Gastrocnemius medialis (tissue), 4 donors: ENCODE results near the gene USP12. TPM values are rescaled to one million over a fixed set of nuclear protein-coding genes. Genes with fewer than 3 reads are reported as not detected.

ENCODE experiments used
- ATAC-seq, 2 donors: fragments of 150-250 bp; one replicate each; pipeline ENCODE4 v1.9.1; 2016
- DNase-seq, 2 donors: peaks; one replicate each; pipeline ENCODE4 v3.0.0-alpha.2; 2019
- H3K27ac ChIP-seq, 4 donors: fragments of 200-600 bp; sonication (generic); 1 replicate in 1 of 4; 2 replicates in 3 of 4; pipeline ENCODE4 v1.5.1; 2016 to 2018; ENCODE audit warnings: mild to moderate bottlenecking in 2 of 4, moderate library complexity in 1 of 4
- H3K27me3 ChIP-seq, 3 donors: fragments of 200-600 bp; sonication (generic) in 2 of 3; 1 replicate in 1 of 3; 2 replicates in 2 of 3; pipeline versions ENCODE4 v1.5.1 to v1.6.0; 2016 to 2019; ENCODE audit warnings: mild to moderate bottlenecking in 1 of 3, moderate library complexity in 1 of 3
- H3K36me3 ChIP-seq, 2 donors: fragments of 200-600 bp; sonication (generic) in 1 of 2; one replicate each; pipeline ENCODE4 v1.5.1; 2017 to 2018
- H3K4me1 ChIP-seq, 2 donors: fragments of 200-600 bp; sonication (generic) in 1 of 2; one replicate each; pipeline ENCODE4 v1.5.1; 2016 to 2017; ENCODE audit warnings: mild to moderate bottlenecking in 2 of 2
- H3K4me3 ChIP-seq, 4 donors: fragments of 200-600 bp; sonication (generic) in 3 of 4; 1 replicate in 1 of 4; 2 replicates in 3 of 4; pipeline ENCODE4 v1.5.1; 2016 to 2019; ENCODE audit warnings: mild to moderate bottlenecking in 2 of 4
- H3K9me3 ChIP-seq, 3 donors: fragments of 200-600 bp; sonication (generic) in 2 of 3; 1 replicate in 1 of 3; 2 replicates in 2 of 3; pipeline ENCODE4 v1.5.1; 2016 to 2019
- CTCF ChIP-seq, 5 experiments: fragments of 450-650 bp in 3 of 5; fragments of 200-600 bp in 2 of 5; sonication (generic) in 2 of 5; IDR thresholded peaks in 4 of 5; conservative IDR thresholded peaks in 1 of 5; 1 replicate in 4 of 5; 2 replicates in 1 of 5; pipeline ENCODE4 v1.5.1; 2016 to 2019; ENCODE audit warnings: antibody characterized with exemption in 5 of 5, mild to moderate bottlenecking in 3 of 5, moderate library complexity in 3 of 5
- POLR2A ChIP-seq, 2 donors: fragments of 450-650 bp; IDR thresholded peaks; one replicate each; pipeline ENCODE4 v1.6.1; 2017; ENCODE audit warnings: antibody characterized with exemption in 2 of 2, mild to moderate bottlenecking in 2 of 2, moderate library complexity in 2 of 2
- in situ Hi-C, 4 donors: fragments of 200-750 bp; cut with MboI; loops; one replicate each; pipeline versions ENCODE4 v1.15.0 to v1.8.0; 2017; ENCODE audit warnings: low sequenced_read_pairs in 4 of 4
- intact Hi-C: fragments of 100-400 bp; cut with DNase I; formaldehyde crosslinking; loops from one replicate; pipeline ENCODE4 v1.15.1; 2023; ENCODE audit warnings: low total_unique reads
- total RNA-seq, 4 donors: library from RNA; depleted of rRNA; stranded (reverse); fragments of >200 nt; gene quantifications; one replicate each; pipeline versions ENCODE4 v1.1.0 to v1.2.3, GENCODE V29; 2016

Gene USP12
- total RNA-seq, 4 donors from 2014 or later, result 11.1 to 27.6 (median 13.1) TPM

DNA sequence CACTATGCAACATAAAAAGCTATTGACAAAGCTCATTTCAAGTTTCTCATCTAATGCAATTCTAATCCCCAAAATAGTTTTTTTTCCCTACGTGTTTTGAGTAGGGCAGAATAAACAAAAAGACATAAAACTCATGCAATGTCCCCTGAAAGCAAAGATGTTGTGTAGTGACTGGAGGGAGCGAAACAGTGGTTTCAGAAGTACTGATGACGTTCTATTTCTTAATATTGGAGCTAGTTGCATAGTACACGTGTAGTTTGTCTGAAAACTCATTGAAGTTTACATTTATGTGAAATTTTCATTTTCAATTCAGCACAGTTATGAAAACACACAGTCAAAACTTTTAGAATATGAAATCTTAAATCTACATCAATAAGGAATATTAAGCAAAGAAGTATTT lies 31.6 kb downstream of the USP12 start:
- Histone ChIP-seq H3K27ac (no peak overlapping the region), H3K9me3 (no peaks in the 10 kb centered on the region), H3K36me3 (no peaks in the 10 kb centered on the region), H3K27me3 (no peaks in the 10 kb centered on the region), H3K4me1 (peaks cover 23 to 38% of the 10 kb centered on the region in 2 donors), H3K4me3 (no peak overlapping the region)
- ATAC-seq, result no peak
- in situ Hi-C loops (no loop called here), intact Hi-C loops (no loop called here)
- DNase-seq, result no peak
- no peak for TF ChIP-seq POLR2A (IDR thresholded peaks at IDR 0.05)
- TF ChIP-seq CTCF (IDR thresholded peaks at IDR 0.05 in 4 of 5, conservative IDR thresholded peaks at IDR 0.05 in 1 of 5), result no peak

DNA sequence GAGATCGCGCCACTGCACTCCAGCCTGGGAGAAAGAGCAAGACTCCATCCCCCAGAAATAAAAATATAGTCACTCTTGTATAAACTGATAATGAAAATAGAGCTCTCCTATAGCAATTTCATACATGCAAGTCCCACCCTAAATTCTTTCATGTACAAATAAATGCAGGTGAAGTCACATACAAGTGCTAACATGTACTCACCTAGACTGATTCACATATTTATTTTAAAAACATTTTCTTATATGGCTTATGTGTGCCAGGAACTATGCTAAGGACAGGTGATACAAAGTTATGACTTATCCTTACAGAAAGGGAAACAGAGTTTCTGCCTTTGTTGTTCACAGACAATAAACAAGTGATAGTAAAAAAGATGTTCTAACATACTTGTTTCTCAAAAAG lies 32.0 kb downstream of the USP12 start:
- H3K4me3 ChIP-seq, result no peak overlapping the region

GRCh38 chr13:27138457-27139093 lies 33.0 kb downstream of the USP12 start:
- ATAC-seq (no peak), DNase-seq (no peak)
- intact Hi-C loops (no loop called here), in situ Hi-C loops (no loop called here)
- Histone ChIP-seq H3K4me1 (peaks cover 36 to 52% of the 10 kb centered on the region in 2 donors), H3K4me3 (no peak overlapping the region), H3K9me3 (no peaks in the 10 kb centered on the region), H3K27ac (peak overlapping the region in 3 of 4 donors; percentile 68 to 78 (median 75)), H3K36me3 (no peaks in the 10 kb centered on the region), H3K27me3 (no peaks in the 10 kb centered on the region)
- TF ChIP-seq POLR2A (IDR thresholded peaks at IDR 0.05) (no peak), CTCF (IDR thresholded peaks at IDR 0.05 in 4 of 5, conservative IDR thresholded peaks at IDR 0.05 in 1 of 5) (no peak)

More for the DNA sequence above, 32.0 kb downstream of the USP12 start:
- H3K9me3 ChIP-seq, result no peaks in the 10 kb centered on the region
- H3K27ac ChIP-seq, result no peak overlapping the region
- H3K4me1 ChIP-seq, result peaks cover 26 to 42% of the 10 kb centered on the region in 2 donors
- in situ Hi-C loops (no loop called here), intact Hi-C loops (no loop called here)
- TF ChIP-seq POLR2A (IDR thresholded peaks at IDR 0.05), result no peak
- no peak for TF ChIP-seq CTCF (IDR thresholded peaks at IDR 0.05 in 4 of 5, conservative IDR thresholded peaks at IDR 0.05 in 1 of 5)
- DNase-seq, result no peak
- H3K27me3 ChIP-seq, result no peaks in the 10 kb centered on the region
- no peaks in the 10 kb centered on the region for H3K36me3 ChIP-seq
- ATAC-seq, result no peak

GRCh38 chr13:27137759-27138158 lies 33.9 kb downstream of the USP12 start:
- no peaks in the 10 kb centered on the region for H3K36me3 ChIP-seq
- intact Hi-C loops, result no loop called here
- H3K27ac ChIP-seq, result peak overlapping the region; percentile 51 to 78 (median 72)
- in situ Hi-C loops, result no loop called here
- DNase-seq, result peak; percentile 72 to 85
- H3K4me1 ChIP-seq, result peaks cover 37 to 57% of the 10 kb centered on the region in 2 donors
- no peaks in the 10 kb centered on the region for H3K27me3 ChIP-seq
- no peaks in the 10 kb centered on the region for H3K9me3 ChIP-seq
- ATAC-seq, result peak; percentile 99
- H3K4me3 ChIP-seq, result no peak overlapping the region
- no peak for TF ChIP-seq CTCF (IDR thresholded peaks at IDR 0.05 in 4 of 5, conservative IDR thresholded peaks at IDR 0.05 in 1 of 5)
- no peak for TF ChIP-seq POLR2A (IDR thresholded peaks at IDR 0.05)

- peaks cover 51 to 82% of the 10 kb centered on the region in 2 donors for H3K4me1 ChIP-seq
- no peak overlapping the region for H3K4me3 ChIP-seq
- no peaks in the 10 kb centered on the region for H3K36me3 ChIP-seq
- intact Hi-C loops (no loop called here), in situ Hi-C loops (no loop called here)
- H3K27me3 ChIP-seq, result no peaks in the 10 kb centered on the region
- ATAC-seq, result no peak
- no peaks in the 10 kb centered on the region for H3K9me3 ChIP-seq
- DNase-seq, result no peak
- H3K27ac ChIP-seq, result no peak overlapping the region
- TF ChIP-seq CTCF (IDR thresholded peaks at IDR 0.05 in 4 of 5, conservative IDR thresholded peaks at IDR 0.05 in 1 of 5) (no peak), POLR2A (IDR thresholded peaks at IDR 0.05) (no peak)
These were observed 36.6 kb downstream of the USP12 start for GRCh38 chr13:27135023-27135422.
